Testis (tissue), 3 donors: ENCODE results near the gene LIX1L. TPM values are rescaled to one million over a fixed set of nuclear protein-coding genes. Genes with fewer than 3 reads are reported as not detected.

Experiments
- DNase-seq: peaks from one replicate; pipeline ENCODE4 v3.0.0-alpha.2; 2019
- H3K27ac ChIP-seq, 2 donors: fragments of 200-600 bp; sonication (generic); one replicate each; pipeline ENCODE4 v1.5.1; 2019
- H3K27me3 ChIP-seq: fragments of 200-600 bp; sonication (generic); one replicate; pipeline ENCODE4 v1.5.1; 2019
- H3K36me3 ChIP-seq: fragments of 200-600 bp; sonication (generic); one replicate; pipeline ENCODE4 v1.5.1; 2017; ENCODE audit warnings: low read depth; ENCODE audit errors: missing control alignments
- H3K4me1 ChIP-seq: fragments of 200-600 bp; sonication (generic); one replicate; pipeline ENCODE4 v1.5.1; 2019
- H3K4me3 ChIP-seq, 2 donors: fragments of 200-600 bp; sonication (generic); one replicate each; pipeline ENCODE4 v1.5.1; 2017 to 2019
- H3K9me3 ChIP-seq: fragments of 200-600 bp; sonication (generic); one replicate; pipeline ENCODE4 v1.5.1; 2017
- POLR2A ChIP-seq: fragments of 450-650 bp; IDR thresholded peaks from one replicate; pipeline ENCODE4 v1.6.1; 2017; ENCODE audit warnings: antibody characterized with exemption, mild to moderate bottlenecking, moderate library complexity
- WGBS, 2 donors: methylation state at CpG; one replicate each; pipeline ENCODE4 v1.1.5; 2018; 5-methylcytosine and 5-hydroxymethylcytosine counted together
- intact Hi-C: fragments of 100-400 bp; cut with DNase I; formaldehyde crosslinking; loops from one replicate; pipeline ENCODE4 v1.15.1; 2023; ENCODE audit warnings: low total_unique reads
- polyA plus RNA-seq: library from polyadenylated mRNA; stranded (reverse); fragments of 350-450 nt; fragmentation: Illumina TruSeq; extraction: RNeasy Lipid Tissue Mini Kit (QIAGEN cat#74804); gene quantifications from one replicate; pipeline ENCODE4 v1.2.3, GENCODE V29; 2014; ENCODE audit warnings: low read depth, low replicate concordance; ENCODE audit not compliant: insufficient read depth
- total RNA-seq, 2 donors: library from RNA; depleted of rRNA; stranded (reverse); fragments of >200 nt; gene quantifications; one replicate each; pipeline ENCODE4 v1.2.3, GENCODE V29; 2016
- TF ChIP-seq, protein P1 (sequence below), 3 experiments: fragments of 450-650 bp in 2 of 3; fragments of 200-600 bp in 1 of 3; sonication (generic) in 1 of 3; IDR thresholded peaks; one replicate each; pipeline ENCODE4 v1.5.1; 2016 to 2019; ENCODE audit warnings: antibody characterized with exemption in 3 of 3, mild to moderate bottlenecking in 2 of 3, moderate library complexity in 1 of 3

Gene LIX1L
- total and polyA plus RNA-seq, 3 donors from 2014 or later: 15.8 to 20.6 (median 16.6) TPM

- Histone ChIP-seq H3K27me3 (no peaks in the 10 kb centered on the region), H3K27ac (peak overlapping the region; percentile 95 to 98), H3K4me3 (peak overlapping the region in 1 of 2 donors; percentile 91), H3K9me3 (no peaks in the 10 kb centered on the region), H3K4me1 (no peaks in the 10 kb centered on the region), H3K36me3 (no peaks in the 10 kb centered on the region)
- DNase-seq: no peak
- intact Hi-C loops: no loop called here
- WGBS, 2 donors: 70 to 73% methylated on average over 10 of the region's 10 CpGs
- TF ChIP-seq, protein P1, sequence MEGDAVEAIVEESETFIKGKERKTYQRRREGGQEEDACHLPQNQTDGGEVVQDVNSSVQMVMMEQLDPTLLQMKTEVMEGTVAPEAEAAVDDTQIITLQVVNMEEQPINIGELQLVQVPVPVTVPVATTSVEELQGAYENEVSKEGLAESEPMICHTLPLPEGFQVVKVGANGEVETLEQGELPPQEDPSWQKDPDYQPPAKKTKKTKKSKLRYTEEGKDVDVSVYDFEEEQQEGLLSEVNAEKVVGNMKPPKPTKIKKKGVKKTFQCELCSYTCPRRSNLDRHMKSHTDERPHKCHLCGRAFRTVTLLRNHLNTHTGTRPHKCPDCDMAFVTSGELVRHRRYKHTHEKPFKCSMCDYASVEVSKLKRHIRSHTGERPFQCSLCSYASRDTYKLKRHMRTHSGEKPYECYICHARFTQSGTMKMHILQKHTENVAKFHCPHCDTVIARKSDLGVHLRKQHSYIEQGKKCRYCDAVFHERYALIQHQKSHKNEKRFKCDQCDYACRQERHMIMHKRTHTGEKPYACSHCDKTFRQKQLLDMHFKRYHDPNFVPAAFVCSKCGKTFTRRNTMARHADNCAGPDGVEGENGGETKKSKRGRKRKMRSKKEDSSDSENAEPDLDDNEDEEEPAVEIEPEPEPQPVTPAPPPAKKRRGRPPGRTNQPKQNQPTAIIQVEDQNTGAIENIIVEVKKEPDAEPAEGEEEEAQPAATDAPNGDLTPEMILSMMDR (IDR thresholded peaks at IDR 0.05): no peak
- TF ChIP-seq POLR2A: no peak
Observed at GRCh38 chr1:145991735-145992412, 34.1 kb upstream of the LIX1L start.

DNA sequence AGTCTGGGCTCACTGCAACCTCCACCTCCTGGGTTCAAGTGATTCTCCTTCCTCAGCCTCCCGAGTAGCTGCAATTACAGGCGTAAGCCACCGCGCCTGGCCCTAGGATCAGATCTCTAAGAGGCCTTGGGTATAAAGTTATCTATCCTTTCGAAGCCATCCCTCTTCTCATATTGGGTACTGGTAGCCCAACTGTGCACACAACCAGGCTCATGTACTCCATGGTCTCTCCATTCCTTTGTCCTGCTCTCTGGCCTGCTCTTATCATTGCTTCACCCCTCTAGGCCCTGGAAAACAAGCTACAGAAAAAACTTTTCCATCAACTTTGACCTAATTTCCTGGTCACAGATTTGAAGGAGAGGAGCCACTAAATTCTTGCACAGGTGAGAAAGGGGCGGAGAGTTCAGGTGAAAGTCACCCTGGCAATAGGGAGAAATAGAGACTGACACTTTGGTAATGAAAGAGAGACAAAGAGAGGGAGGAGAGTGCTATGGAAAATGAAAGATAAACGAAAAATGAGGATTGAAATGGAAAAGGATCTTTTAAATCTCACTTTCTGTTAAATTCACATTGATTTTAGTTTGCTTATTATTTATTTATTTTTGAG, 32.5 kb upstream of the LIX1L start:
- TF ChIP-seq POLR2A: no peak
- TF ChIP-seq, protein P1 (IDR thresholded peaks at IDR 0.05): no peak
- DNase-seq: no peak
- intact Hi-C loops: no loop called here
- Histone ChIP-seq H3K27ac (peak overlapping the region in 1 of 2 donors; percentile 98), H3K27me3 (no peaks in the 10 kb centered on the region), H3K36me3 (no peaks in the 10 kb centered on the region), H3K4me1 (peaks cover under 1% of the 10 kb centered on the region), H3K9me3 (no peaks in the 10 kb centered on the region), H3K4me3 (no peak overlapping the region)
- WGBS, 2 donors: 84 to 88% methylated on average over 7 of the region's 7 CpGs

GRCh38 chr1:145988773-145989172, 31.0 kb upstream of the LIX1L start:
- TF ChIP-seq, protein P1 (IDR thresholded peaks at IDR 0.05): no peak
- no peak for TF ChIP-seq POLR2A
- Histone ChIP-seq H3K36me3 (no peaks in the 10 kb centered on the region), H3K4me1 (peaks cover 5% of the 10 kb centered on the region), H3K4me3 (no peak overlapping the region), H3K27ac (no peak overlapping the region), H3K27me3 (no peaks in the 10 kb centered on the region), H3K9me3 (no peaks in the 10 kb centered on the region)
- no peak for DNase-seq
- 82 to 86% methylated on average over 5 of the region's 5 CpGs for WGBS, 2 donors
- intact Hi-C loops: no loop called here

DNA sequence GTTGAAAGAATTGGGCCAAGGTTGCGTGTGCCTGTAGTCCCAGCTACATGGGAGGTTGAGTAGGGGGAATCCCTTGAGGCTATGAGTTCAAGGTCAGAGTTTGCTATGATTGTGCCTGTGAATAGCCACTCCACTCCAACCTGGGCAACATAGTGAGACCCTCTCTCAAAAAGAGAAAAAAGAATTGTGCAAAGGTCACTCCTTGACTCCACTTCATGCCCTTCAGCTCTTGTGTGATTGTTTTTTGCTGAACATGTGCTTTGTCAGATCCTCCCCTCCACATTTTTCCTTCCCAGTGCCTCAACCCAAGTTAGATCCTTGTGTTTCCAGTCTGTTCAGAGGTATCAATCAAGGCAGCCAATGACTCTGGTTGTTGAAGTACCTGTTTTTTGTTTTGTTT, 30.1 kb upstream of the LIX1L start:
- H3K9me3 ChIP-seq: no peaks in the 10 kb centered on the region
- no peak overlapping the region for H3K4me3 ChIP-seq
- WGBS, 2 donors: 95 to 100% methylated on average over 1 of the region's 1 CpG
- H3K4me1 ChIP-seq: peaks cover 5% of the 10 kb centered on the region
- TF ChIP-seq, protein P1 (IDR thresholded peaks at IDR 0.05): no peak
- TF ChIP-seq POLR2A: no peak
- intact Hi-C loops: no loop called here
- no peaks in the 10 kb centered on the region for H3K36me3 ChIP-seq
- no peaks in the 10 kb centered on the region for H3K27me3 ChIP-seq
- no peak for DNase-seq
- no peak overlapping the region for H3K27ac ChIP-seq
